IMR-90 (cell line): Measurements from ENCODE around the gene CNTN4. TPM values are rescaled to one million over a fixed set of nuclear protein-coding genes. Genes with fewer than 3 reads are reported as not detected.

Experiments used
- ATAC-seq: fragments of 200-7000 bp; cut with Tn5 transposase; 2 replicates; pipeline ENCODE4 v1.9.1; 2020; ENCODE audit warnings: low read depth, mild to moderate bottlenecking, moderate library complexity
- BruUV-seq: library from RNA; stranded (reverse); fragments of 400-500 nt; replicated peaks from 2 replicates; lab custom pipeline; 2021; lab: Mats Ljungman, UMichigan
- CTCF ChIA-PET: fragments of 300-600 bp; formaldehyde crosslinking; extraction: SDS; loops from one replicate; lab custom pipeline; 2021; ENCODE audit warnings: antibody characterized with exemption; lab: Yijun Ruan, JAX
- POLR2A ChIA-PET: fragments of 300-600 bp; sonication (Branson Sonifier 250); formaldehyde crosslinking; loops from one replicate; lab custom pipeline; 2022; ENCODE audit warnings: antibody characterized with exemption; ENCODE audit not compliant: unreplicated experiment; lab: Charles Lee
- DNase-seq: peaks from one replicate; pipeline ENCODE4 v3.0.0; 2013
- H2AFZ ChIP-seq: replicated peaks from 2 replicates; pipeline ENCODE3; 2013; ENCODE audit warnings: low read length, mild to moderate bottlenecking; ENCODE audit not compliant: poor library complexity
- H2AK5ac ChIP-seq: 2 replicates; pipeline ENCODE4 v1.6.1; 2013; ENCODE audit warnings: low read depth, low read length, inconsistent platforms
- H2AK9ac ChIP-seq: replicated peaks from 2 replicates; pipeline ENCODE3; 2013; ENCODE audit warnings: mild to moderate bottlenecking, low read depth, low read length, moderate library complexity; ENCODE audit not compliant: poor library complexity
- H2BK120ac ChIP-seq: 2 replicates; pipeline ENCODE4 v1.6.1; 2013; ENCODE audit warnings: low read depth, low read length, inconsistent platforms
- H2BK15ac ChIP-seq: 3 replicates; pipeline ENCODE4 v1.6.1; 2013; ENCODE audit warnings: low read depth, low read length, inconsistent platforms
- H2BK20ac ChIP-seq: 2 replicates; pipeline ENCODE4 v1.6.1; 2013; ENCODE audit warnings: low read depth, mild to moderate bottlenecking, inconsistent platforms, low read length, moderate library complexity
- H2BK5ac ChIP-seq: 2 replicates; pipeline ENCODE4 v1.6.1; 2013; ENCODE audit warnings: mild to moderate bottlenecking, low read depth, low read length, inconsistent platforms; ENCODE audit not compliant: poor library complexity, severe bottlenecking
- H3K14ac ChIP-seq: replicated peaks from 2 replicates; pipeline ENCODE4 v1.6.1; 2013; ENCODE audit warnings: low read depth, low read length, inconsistent platforms
- H3K18ac ChIP-seq: 2 replicates; pipeline ENCODE4 v1.6.1; 2013; ENCODE audit warnings: low read depth, low read length, control low read depth
- H3K23ac ChIP-seq: 2 replicates; pipeline ENCODE4 v1.6.1; 2013; ENCODE audit warnings: low read depth, low read length, inconsistent platforms
- H3K27ac ChIP-seq: 2 replicates; pipeline ENCODE4 v1.5.1; 2013; ENCODE audit warnings: mild to moderate bottlenecking, control low read depth, low read length; ENCODE audit not compliant: insufficient read depth
- H3K27me3 ChIP-seq: 2 replicates; pipeline ENCODE4 v1.6.1; 2013; ENCODE audit warnings: low read length; ENCODE audit not compliant: control insufficient read depth, insufficient read depth
- H3K36me3 ChIP-seq: 2 replicates; pipeline ENCODE4 v1.6.1; 2013; ENCODE audit warnings: low read length, mixed read lengths; ENCODE audit not compliant: control insufficient read depth, insufficient read depth
- H3K4ac ChIP-seq: 2 replicates; pipeline ENCODE4 v1.6.1; 2013; ENCODE audit warnings: low read depth, low read length, inconsistent platforms
- H3K4me1 ChIP-seq: 2 replicates; pipeline ENCODE4 v1.6.1; 2013; ENCODE audit warnings: low read length, mixed read lengths; ENCODE audit not compliant: control insufficient read depth, insufficient read depth
- H3K4me2 ChIP-seq: 2 replicates; pipeline ENCODE4 v1.6.1; 2013; ENCODE audit warnings: low read depth, mild to moderate bottlenecking, control low read depth, low read length, moderate library complexity
- H3K4me3 ChIP-seq: 2 replicates; pipeline ENCODE4 v1.5.1; 2013; ENCODE audit warnings: low read depth, mild to moderate bottlenecking, control low read depth, low read length, moderate library complexity; ENCODE audit not compliant: insufficient read depth
- H3K56ac ChIP-seq: 2 replicates; pipeline ENCODE4 v1.6.1; 2013; ENCODE audit warnings: low read length, inconsistent platforms; ENCODE audit not compliant: insufficient read depth; ENCODE audit errors: extremely low read depth
- H3K79me1 ChIP-seq, 2 experiments: 2 replicates each; pipeline ENCODE4 v1.6.1; 2013; ENCODE audit warnings: low read length in 2 of 2, inconsistent platforms in 1 of 2, low read depth in 1 of 2
- H3K9ac ChIP-seq: 2 replicates; pipeline ENCODE4 v1.6.1; 2013; ENCODE audit warnings: low read depth, low read length, control low read depth
- H3K9me1 ChIP-seq: 2 replicates; pipeline ENCODE4 v1.6.1; 2013; ENCODE audit warnings: low read length, inconsistent platforms; ENCODE audit not compliant: insufficient read depth
- H3K9me3 ChIP-seq: 2 replicates; pipeline ENCODE4 v1.6.1; 2013; ENCODE audit warnings: low read length; ENCODE audit not compliant: control insufficient read depth, insufficient read depth
- H4K20me1 ChIP-seq: 2 replicates; pipeline ENCODE4 v1.6.1; 2013; ENCODE audit warnings: low read length, inconsistent platforms; ENCODE audit not compliant: insufficient read depth
- H4K5ac ChIP-seq: 2 replicates; pipeline ENCODE4 v1.6.1; 2013; ENCODE audit warnings: mild to moderate bottlenecking, low read depth, low read length, control low read depth
- H4K8ac ChIP-seq, 2 experiments: 2 replicates each; pipeline ENCODE4 v1.6.1; 2013; ENCODE audit warnings: low read depth in 2 of 2, low read length in 2 of 2, control low read depth in 1 of 2, inconsistent platforms in 1 of 2
- H4K91ac ChIP-seq: 2 replicates; pipeline ENCODE4 v1.6.1; 2013; ENCODE audit warnings: low read depth, low read length, inconsistent platforms; ENCODE audit not compliant: insufficient read depth
- BHLHE40 ChIP-seq: fragments of 150-350 bp; IDR thresholded peaks from 2 replicates; pipeline ENCODE4 v1.6.1; 2016; ENCODE audit warnings: mild to moderate bottlenecking, low read depth, low read length
- CEBPB ChIP-seq: IDR thresholded peaks from 2 replicates; pipeline ENCODE4 v1.6.1; 2012; ENCODE audit warnings: low read depth, low read length, improper control_type of control experiment
- CHD1 ChIP-seq: IDR thresholded peaks from 2 replicates; pipeline ENCODE4 v1.6.1; 2012; ENCODE audit warnings: low read depth, low read length, improper control_type of control experiment
- CTCF ChIP-seq: conservative IDR thresholded peaks from 2 replicates; pipeline ENCODE4 v1.5.1; 2012; ENCODE audit warnings: mild to moderate bottlenecking, low read depth, low read length, improper control_type of control experiment
- MAFK ChIP-seq: IDR thresholded peaks from 2 replicates; pipeline ENCODE4 v1.6.1; 2012; ENCODE audit warnings: low read depth, low read length, improper control_type of control experiment
- MAZ ChIP-seq: IDR thresholded peaks from 2 replicates; pipeline ENCODE4 v1.6.1; 2012; ENCODE audit warnings: low read depth, mild to moderate bottlenecking, low read length, improper control_type of control experiment, moderate library complexity, borderline replicate concordance
- POLR2A ChIP-seq: IDR thresholded peaks from 2 replicates; pipeline ENCODE4 v1.6.1; 2012; ENCODE audit warnings: mild to moderate bottlenecking, low read depth, low read length
- RAD21 ChIP-seq: IDR thresholded peaks from 2 replicates; pipeline ENCODE4 v1.6.1; 2012; ENCODE audit warnings: low read length, improper control_type of control experiment
- SMC3 ChIP-seq: fragments of 150-350 bp; IDR thresholded peaks from 2 replicates; pipeline ENCODE4 v1.6.1; 2016; ENCODE audit warnings: low read depth, mild to moderate bottlenecking, antibody characterized with exemption, low read length, moderate library complexity
- USF2 ChIP-seq: fragments of 150-350 bp; IDR thresholded peaks from 2 replicates; pipeline ENCODE4 v1.6.1; 2017; ENCODE audit warnings: mild to moderate bottlenecking, antibody characterized with exemption, low read length, low read depth
- WGBS, 2 experiments: methylation state at CpG; one replicate each; pipeline versions ENCODE4 v1.1.5 to v1.1.7; 2013; ENCODE audit warnings: missing lambda C conversion rate in 2 of 2; ENCODE audit not compliant: insufficient read length in 1 of 2; ENCODE audit errors: extremely low coverage in 2 of 2; 5-methylcytosine and 5-hydroxymethylcytosine counted together
- dilution Hi-C: fragments of 300-500 bp; cut with HindIII; formaldehyde crosslinking; loops from one replicate; pipeline ENCODE4 v1.14.3; 2018; ENCODE audit warnings: low sequenced_read_pairs; ENCODE audit not compliant: unreplicated experiment
- in situ Hi-C: fragments of 300-500 bp; cut with MboI; formaldehyde crosslinking; loops from 3 replicates; pipeline ENCODE4 v1.14.3; 2019; ENCODE audit warnings: low sequenced_read_pairs, inconsistent platforms, mixed read lengths
- intact Hi-C: fragments of 100-400 bp; cut with micrococcal nuclease; formaldehyde crosslinking; loops from 2 replicates; pipeline ENCODE4 v1.10.0; 2022
- polyA plus RNA-seq, 3 experiments: library from polyadenylated mRNA; depleted of rRNA; stranded (reverse); fragments of >200 nt; gene quantifications; 2 replicates each; pipeline ENCODE4 v1.2.3, GENCODE V29; 2012; ENCODE audit warnings: low replicate concordance in 1 of 3
- total RNA-seq: library from RNA; depleted of rRNA; stranded (reverse); fragments of >200 nt; gene quantifications from 2 replicates; pipeline ENCODE4 v1.2.3, GENCODE V29; 2012
- TF ChIP-seq, protein P1 (sequence below): fragments of 150-350 bp; IDR thresholded peaks from 2 replicates; pipeline ENCODE4 v1.6.1; 2016; ENCODE audit warnings: low read depth, mild to moderate bottlenecking, low read length, moderate library complexity, borderline replicate concordance

Gene CNTN4
- total and polyA plus RNA-seq, 2 of the 4 experiments (the other 2 are of a cell fraction) = under 0.01 TPM; not detected in 1

- TF ChIP-seq, protein P1, sequence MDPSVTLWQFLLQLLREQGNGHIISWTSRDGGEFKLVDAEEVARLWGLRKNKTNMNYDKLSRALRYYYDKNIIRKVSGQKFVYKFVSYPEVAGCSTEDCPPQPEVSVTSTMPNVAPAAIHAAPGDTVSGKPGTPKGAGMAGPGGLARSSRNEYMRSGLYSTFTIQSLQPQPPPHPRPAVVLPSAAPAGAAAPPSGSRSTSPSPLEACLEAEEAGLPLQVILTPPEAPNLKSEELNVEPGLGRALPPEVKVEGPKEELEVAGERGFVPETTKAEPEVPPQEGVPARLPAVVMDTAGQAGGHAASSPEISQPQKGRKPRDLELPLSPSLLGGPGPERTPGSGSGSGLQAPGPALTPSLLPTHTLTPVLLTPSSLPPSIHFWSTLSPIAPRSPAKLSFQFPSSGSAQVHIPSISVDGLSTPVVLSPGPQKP = no peak
- TF ChIP-seq CEBPB (no peak), RAD21 (no peak), BHLHE40 (no peak), MAFK (no peak), CHD1 (no peak), SMC3 (no peak), USF2 (no peak), POLR2A (no peak), CTCF (no peak), MAZ (no peak)
Measured at GRCh38 chr3:2420919-2421318, 322.3 kb downstream of the CNTN4 start.

More at GRCh38 chr3:2420919-2421318, 322.3 kb downstream of the CNTN4 start:
- Histone ChIP-seq H4K20me1 (no peaks in the 10 kb centered on the region), H3K14ac (no peak overlapping the region), H2BK5ac (no peak overlapping the region), H3K36me3 (no peaks in the 10 kb centered on the region), H2AK5ac (no peak overlapping the region), H3K18ac (no peak overlapping the region), H3K9me3 (peaks cover 6% of the 10 kb centered on the region), H3K4ac (no peak overlapping the region), H2BK15ac (no peak overlapping the region), H3K23ac (no peak overlapping the region), H3K79me1 (no peaks in the 10 kb centered on the region), H3K9me1 (no peaks in the 10 kb centered on the region), H4K8ac (no peak overlapping the region), H2BK20ac (no peak overlapping the region), H2BK120ac (no peak overlapping the region), H3K9ac (no peak overlapping the region), H3K4me2 (no peak overlapping the region), H3K4me1 (no peaks in the 10 kb centered on the region), H2AFZ (no peak overlapping the region), H4K5ac (no peak overlapping the region), H3K27ac (no peak overlapping the region), H2AK9ac (no peak overlapping the region), H3K27me3 (no peaks in the 10 kb centered on the region), H4K91ac (no peak overlapping the region), H3K4me3 (no peak overlapping the region), H3K56ac (no peak overlapping the region)
- DNase-seq (no peak), ATAC-seq (no peak)
- ChIA-PET CTCF (no interaction called here), POLR2A (no interaction called here)
- intact Hi-C loops = no loop called here
- WGBS, 2 experiments = 0% methylated on average over 2 of the region's 3 CpGs; no CpG with 5 or more reads in 1 of the 2 experiments
- in situ Hi-C loops = no loop called here
- dilution Hi-C loops = no loop called here
- BruUV-seq = no TSS peak
